Measurements from ENCODE around the gene CRTAP. TPM values are rescaled to one million over a fixed set of nuclear protein-coding genes. Genes with fewer than 3 reads are reported as not detected.

CRTAP gene
- total RNA-seq, 4 donors from 2014 or later = 234 to 469 (median 380) TPM

- no peak for TF ChIP-seq CTCF (IDR thresholded peaks at IDR 0.05; ENCODE audit: low read depth)
These were observed 36.9 kb upstream of the CRTAP start for GRCh38 chr3:33076952-33077351.

GRCh38 chr3:33077976-33078375, 35.8 kb upstream of the CRTAP start:
- no peak for TF ChIP-seq CTCF (IDR thresholded peaks at IDR 0.05; ENCODE audit: low read depth)

- TF ChIP-seq CTCF (IDR thresholded peaks at IDR 0.05; ENCODE audit: low read depth) = no peak
These were observed 32.0 kb upstream of the CRTAP start for GRCh38 chr3:33081812-33082211.

GRCh38 chr3:33083958-33084357, 29.9 kb upstream of the CRTAP start:
- TF ChIP-seq CTCF (IDR thresholded peaks at IDR 0.05; ENCODE audit: low read depth) = no peak

GRCh38 chr3:33088691-33089090, 25.1 kb upstream of the CRTAP start:
- TF ChIP-seq CTCF (IDR thresholded peaks at IDR 0.05; ENCODE audit: low read depth) = no peak

- TF ChIP-seq CTCF (IDR thresholded peaks at IDR 0.05; ENCODE audit: low read depth) = no peak
These were observed 24.3 kb upstream of the CRTAP start for GRCh38 chr3:33089515-33089914.

- no peak for TF ChIP-seq CTCF (IDR thresholded peaks at IDR 0.05; ENCODE audit: low read depth)
These were observed 22.1 kb upstream of the CRTAP start for GRCh38 chr3:33091746-33092145.
